HCEC 1CT (cell line): ENCODE results near the gene RCC2.
A peak's percentile ranks its signal among the peaks of the same experiment; 100 is the strongest.

Source experiments
- DNase-seq: peaks from one replicate; pipeline ENCODE4 v3.0.0-alpha.2; 2017

RCC2 gene

DNA sequence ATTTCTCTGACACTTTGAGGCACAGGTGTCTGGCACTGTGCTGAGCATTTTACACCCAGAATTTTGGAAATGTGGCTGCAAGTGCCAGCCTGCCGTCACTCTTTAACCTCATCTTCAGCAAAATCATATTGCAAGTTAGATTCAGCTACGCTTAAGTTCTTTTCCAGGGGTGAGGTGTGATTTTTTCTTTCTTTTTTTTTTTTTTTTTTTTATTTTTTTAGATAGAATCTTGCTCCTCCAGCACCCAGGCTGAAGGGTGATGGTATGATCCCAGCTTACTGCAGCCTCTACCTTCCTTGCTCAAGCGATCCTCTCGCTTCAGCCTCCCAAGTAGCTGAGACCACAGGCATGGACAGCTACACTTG lies 2.5 kb upstream of the RCC2 start:
- no peak for DNase-seq

DNA sequence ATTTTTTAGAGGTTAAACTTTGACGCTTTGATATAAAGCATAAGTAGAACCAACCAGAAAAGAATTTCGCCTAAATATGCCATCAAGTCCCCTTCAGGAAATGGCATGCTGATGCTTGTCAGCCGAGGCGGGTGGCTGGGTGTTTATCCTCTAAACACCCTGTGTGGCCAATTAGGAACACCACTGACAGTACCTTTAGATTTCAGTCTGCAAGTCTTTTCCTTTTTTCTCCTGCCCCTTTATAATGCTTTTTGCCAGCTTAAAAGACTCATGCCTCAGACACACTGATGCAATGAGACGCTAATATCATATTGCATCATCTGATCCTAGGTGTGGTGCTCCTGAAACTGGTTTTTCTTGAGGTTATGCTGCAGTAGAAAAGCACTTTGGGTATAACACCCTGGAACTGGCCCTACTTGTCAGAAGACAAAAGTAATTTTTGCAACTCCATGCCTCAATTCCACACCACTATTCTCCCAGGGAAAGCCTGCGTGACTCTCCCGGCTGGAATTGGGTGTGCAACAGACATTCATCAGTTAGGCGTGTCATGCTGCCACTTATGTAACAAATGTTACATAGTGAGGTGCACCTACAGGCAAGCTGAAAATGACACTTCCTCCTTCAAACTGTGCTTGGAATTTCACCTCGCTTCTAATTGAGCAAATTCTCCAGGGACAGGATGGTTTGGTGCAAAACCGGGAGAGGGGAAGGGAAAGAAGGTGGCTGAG lies 2.0 kb upstream of the RCC2 start:
- peak; percentile 17 for DNase-seq

DNA sequence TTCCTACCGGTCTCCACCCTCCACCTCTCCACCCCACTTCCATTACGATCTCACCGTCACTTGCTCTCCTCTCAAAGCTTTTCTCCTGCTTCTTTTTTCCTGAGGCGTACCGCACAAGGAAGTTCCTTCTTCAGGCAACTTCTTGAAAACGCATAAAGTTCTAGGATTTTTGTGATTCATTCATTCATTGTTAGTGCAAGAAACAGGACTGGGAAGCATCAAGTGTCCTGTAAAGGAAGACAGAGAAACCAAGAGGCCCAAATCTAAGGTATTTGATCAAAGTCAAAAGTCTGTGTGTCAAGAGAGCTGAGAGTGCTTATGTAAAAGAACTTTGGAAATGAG lies 1.3 kb upstream of the RCC2 start:
- DNase-seq = no peak

DNA sequence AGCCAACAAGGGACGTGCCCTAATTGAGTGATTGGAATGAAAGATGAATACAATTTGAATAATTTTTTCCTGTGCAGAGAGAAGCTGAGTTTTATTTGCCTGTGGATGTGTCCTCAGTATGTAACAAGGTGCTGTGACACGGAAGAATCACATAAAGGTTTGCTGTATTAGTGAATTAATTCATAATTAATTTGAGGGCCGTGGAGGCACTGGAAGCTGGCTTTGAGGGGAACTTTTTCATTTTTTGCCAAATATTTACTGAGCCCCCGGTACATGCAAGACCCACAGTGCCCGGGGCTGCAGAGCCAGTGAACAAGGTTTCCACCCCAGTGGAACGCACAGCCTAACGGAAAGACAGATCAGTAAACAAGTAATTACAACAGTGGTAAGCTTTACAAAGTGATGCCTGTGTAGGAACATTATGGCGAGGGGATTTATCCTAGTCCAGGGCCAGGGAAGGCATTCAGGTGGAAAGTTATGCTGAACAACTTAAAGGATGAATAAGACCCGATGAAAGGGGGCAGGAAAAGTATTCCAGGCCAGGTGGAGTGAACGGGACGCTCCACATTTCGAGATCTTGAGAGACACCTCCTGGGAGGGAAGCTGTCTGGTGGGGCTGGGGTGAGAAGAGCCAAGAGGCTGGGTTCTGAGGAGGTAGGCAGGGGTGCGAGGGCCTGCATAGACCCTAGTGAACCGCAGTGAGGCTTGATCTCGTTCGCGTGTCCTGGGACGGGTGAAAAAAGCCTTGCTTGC lies 773 bp upstream of the RCC2 start:
- DNase-seq = no peak

DNA sequence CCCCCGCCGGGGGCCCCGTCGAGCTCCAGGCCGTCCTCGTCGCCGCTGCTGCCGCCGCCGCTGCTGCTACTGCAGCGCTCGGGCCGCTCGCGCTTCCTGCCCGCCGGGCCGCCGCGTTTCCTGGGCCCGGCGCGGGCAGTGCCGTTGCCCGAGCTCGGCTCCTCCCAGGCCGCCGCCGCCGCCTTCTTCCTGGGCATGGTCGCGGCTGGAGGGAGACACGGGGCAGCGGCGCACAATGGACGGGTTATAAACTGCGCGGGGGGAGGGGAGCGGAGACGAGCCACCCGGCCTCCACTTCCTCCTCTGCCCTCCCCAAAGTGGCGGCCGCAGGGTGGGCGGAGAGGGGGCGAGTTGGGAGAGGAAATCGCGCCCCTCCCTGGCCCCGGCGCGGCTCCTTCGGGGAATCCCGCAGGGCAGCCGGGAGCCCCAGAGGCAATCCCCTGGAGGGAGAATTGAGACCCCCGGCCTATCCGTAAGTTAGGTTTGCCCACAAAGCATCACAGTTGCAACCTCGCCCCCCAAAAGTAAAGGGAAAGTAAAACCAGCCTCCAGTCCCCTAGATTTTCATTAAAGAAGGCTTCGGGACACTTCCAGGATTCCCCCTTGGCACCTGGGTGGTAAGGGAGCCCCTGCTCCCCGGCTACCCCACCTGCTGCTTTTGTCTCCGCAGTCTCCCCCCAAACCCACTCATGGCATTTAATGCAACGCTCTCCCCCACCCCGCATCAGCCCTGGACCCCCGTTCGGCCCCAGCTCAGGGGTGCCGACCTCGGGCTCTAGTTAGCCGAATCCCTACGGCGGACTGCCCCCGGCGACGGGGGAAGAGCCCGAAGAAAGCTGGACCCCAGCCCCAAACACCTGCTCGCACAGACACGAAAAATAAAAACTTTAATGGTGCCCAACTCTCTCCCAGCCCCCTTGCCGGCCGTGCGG lies 893 bp downstream of the RCC2 start:
- peak; percentile 56 for DNase-seq

DNA sequence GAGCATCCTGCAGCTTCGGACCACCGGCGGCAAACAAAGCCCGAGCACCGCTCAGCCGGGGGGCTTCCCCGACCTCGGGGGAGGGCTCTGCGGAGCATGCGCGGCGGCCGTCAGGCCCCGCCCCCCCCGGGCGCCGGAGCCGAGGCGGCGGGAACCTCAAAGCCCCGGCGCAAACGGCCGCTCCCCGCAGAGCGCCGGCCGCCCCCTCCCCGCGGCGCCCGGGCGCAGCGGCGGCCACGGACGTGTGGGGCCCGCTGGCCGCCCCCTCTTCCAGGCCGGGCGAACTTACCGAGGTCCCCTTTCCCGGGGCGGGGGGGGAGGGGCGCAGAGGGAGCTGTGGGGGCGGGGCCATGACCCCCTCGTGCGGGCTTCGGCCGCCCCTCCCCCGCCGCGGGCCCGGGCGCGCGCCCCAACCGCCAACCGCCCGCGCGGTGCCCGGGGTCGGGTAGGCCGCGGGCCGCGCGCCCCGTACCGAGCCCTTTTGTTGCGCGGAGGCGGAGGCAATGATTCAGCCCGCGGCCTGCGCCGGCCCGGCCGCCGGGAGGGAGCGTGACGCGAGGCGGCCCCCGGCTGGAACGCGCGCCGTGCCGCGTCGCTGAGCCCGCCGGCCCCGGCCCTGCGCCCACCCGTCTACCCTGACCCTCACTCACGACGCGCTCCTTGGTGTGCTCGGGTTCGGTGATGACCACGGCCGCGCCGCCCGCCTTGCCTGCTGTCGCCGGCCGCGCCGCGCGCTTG lies 1.7 kb downstream of the RCC2 start:
- DNase-seq = peak; percentile 42

DNA sequence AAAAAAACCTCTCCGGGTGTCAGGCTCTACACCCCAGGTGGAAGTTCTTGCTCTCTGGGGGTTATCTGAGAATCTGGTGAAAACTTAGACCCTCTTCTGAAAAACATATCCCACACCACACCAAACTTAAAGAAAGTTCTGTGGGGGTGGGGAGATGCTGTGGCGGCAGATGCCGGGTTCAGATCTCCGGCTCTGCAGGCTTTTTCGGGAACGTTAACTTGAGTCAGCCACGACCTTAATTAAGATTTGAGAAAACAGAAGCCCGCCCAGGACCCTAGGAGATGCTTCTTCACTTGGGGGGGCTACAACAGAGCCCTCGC lies 2.3 kb downstream of the RCC2 start:
- DNase-seq = peak; percentile 6

DNA sequence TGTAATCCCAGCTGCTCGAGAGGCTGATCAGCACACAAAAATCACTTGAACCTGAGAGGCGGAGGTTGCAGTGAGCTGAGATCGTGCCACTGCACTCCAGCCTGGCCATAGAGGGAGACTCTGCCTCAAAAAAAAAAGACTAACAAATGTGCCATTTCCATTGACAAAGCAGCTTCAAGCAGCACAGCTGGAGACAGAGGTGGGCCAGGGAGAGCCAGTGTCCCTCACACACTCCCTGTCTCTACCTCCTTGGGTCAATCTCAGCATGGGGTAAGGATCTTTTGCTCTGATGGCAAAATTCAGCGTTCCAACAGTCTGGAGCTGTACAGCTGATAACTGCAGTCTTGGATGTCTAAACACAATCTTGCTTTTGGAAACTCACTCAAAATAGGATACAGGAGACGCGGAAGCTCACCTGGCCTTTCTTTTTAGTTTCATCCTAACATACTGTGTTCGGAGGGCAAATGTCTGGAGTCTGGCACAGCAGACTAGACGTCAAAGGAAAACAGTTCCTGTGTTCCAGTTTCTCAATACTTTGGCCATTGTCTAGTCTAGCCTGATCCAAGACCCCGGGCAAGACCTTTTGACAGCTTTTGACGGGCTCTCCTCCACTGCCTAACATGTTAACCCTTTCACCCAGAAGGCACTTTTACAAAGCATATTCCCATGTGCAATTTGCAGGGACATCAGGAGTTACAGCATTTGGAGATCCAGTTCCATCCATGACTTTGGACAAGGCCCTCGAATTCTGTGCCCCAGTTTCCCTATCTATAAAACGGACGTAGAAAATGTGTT lies 2.9 kb downstream of the RCC2 start:
- DNase-seq = no peak

DNA sequence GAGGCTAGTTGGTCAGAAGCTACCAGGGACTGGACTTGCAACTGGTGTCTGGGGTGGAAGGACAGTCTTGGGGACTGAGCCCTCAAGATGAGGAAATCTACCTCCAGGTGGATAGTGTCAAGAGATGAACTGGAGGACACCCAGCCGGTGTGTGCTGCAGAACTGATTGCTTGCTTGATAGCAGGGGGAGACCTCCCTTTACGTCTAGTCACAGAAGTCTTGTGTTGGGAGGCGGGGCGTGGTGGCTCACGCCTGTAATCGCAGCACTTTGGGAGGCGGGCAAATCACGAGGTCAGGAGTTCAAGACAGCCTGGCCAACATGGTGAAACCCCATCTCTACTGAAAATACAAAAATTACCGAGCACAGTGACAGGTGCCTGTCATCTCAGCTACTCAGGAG lies 4.9 kb downstream of the RCC2 start:
- no peak for DNase-seq

DNA sequence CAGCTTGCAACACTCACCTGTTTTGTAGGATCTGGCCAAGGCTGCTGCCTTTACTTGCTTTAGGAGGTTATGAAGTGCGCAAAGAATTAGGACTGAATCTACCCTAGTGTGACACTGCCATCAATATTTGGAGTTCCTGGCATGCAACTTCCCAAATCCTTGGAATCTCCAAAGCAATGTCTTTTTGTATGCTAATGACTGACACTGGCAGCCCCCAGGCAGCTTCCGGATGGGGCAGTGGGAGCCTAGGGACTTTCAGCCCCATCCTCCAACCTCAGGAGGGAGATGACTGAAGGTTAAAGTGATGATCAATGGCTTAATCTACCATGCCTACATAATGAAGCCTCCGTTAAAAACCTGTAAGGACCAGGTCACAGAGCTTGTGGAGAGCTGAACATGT lies 5.5 kb downstream of the RCC2 start:
- no peak for DNase-seq

DNA sequence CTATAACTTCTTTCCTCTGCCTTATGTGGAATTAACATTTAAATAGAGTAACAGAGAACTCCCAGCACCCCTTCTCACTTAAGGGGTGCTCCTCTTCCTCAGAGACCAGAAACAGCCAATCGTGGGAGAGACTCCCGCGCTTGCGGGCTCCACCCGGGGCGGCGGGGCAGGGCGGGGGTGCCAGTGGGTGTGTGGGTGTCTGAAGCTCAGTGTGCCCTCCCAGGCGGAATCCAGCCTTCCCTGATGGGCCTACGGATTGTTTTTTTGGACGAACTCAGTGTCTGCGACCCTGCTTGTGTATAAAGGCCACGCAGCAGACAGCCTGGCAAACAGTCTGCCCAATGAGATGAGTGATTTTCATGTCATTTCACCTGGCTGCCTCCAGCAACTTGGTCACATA lies 6.2 kb downstream of the RCC2 start:
- DNase-seq = no peak

DNA sequence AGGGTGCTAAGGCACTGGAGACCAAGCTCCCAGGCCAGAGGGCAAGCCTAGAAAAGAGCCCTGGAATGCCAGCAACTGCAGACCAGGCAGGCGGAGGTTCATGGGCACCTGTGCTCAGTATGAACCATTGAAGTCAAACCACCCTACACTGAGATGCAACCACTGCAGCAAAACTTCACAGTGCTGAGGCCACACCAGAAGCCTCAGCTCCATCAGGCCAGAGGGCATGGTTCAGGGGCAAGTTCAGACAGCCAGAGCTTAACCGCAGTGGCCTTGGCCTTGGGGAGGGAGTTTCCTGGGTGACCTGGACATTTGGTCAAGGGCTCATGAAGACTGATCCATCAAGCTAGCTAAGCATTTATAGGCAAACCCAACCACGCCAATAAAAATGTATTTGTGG lies 7.1 kb downstream of the RCC2 start:
- no peak for DNase-seq

DNA sequence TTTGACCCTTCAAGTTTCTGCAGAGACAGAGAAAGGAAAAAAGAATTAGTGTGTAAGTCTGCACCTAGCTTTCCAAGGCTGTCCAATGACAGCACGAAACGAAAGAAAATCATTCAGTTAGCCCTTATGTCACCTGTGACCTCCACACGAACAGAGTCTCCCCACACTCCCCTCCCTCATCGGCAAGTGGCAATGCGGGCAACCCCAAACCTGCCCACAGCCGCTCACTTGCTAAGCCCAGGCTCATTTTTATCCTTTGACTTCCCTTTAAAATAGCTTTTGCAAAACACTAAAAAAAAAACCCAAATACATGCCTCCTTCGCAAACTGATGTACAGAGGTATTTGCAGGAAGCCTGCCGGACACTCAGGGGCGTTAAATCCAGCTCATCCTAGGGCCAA lies 10.3 kb downstream of the RCC2 start:
- DNase-seq = no peak

DNA sequence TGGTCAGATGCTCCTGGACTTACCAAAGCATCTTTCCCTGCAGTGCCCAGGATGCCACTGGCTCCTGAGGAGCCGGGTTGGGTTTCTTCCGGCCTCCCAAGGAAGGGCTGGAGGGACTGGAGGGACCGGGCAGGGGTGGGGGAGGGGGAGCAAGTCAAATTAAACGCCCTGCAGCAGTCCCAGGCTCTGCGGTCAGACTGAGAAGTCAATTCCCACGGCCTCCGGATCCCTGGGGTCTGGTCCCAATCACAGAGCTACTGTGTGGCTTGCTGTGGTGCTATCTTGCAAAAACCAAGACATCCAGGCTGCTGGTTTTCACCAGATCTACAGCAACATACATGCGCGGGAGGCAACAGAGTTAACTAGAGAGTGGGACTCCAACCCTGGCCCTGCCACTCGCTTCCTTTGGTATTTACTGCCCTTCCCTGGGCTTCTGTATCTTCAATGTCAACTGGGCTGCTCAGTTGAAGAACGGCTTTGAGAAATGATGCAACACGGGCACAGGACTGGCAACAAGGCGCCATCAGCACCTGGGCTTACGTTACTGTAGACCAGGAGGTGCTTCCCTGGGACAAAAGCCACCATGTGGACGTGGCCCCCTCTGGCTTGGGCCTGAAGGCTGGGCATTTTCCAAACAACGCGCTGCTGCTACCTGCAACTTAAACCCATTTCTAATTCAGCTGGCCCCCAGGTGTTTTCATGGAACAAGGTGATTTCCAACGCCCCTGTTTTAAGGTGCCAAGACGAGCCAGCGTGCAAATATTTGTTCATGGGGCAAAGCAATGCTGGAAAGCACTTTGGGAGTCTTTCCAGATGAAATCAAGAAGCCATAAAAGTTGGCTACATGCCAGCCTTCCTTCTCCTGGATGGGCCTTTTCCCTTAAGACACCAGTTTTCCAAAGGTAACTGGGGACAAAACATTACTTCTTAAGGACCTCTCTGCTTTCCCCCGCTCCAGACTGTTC lies 11.5 kb downstream of the RCC2 start:
- DNase-seq = no peak

DNA sequence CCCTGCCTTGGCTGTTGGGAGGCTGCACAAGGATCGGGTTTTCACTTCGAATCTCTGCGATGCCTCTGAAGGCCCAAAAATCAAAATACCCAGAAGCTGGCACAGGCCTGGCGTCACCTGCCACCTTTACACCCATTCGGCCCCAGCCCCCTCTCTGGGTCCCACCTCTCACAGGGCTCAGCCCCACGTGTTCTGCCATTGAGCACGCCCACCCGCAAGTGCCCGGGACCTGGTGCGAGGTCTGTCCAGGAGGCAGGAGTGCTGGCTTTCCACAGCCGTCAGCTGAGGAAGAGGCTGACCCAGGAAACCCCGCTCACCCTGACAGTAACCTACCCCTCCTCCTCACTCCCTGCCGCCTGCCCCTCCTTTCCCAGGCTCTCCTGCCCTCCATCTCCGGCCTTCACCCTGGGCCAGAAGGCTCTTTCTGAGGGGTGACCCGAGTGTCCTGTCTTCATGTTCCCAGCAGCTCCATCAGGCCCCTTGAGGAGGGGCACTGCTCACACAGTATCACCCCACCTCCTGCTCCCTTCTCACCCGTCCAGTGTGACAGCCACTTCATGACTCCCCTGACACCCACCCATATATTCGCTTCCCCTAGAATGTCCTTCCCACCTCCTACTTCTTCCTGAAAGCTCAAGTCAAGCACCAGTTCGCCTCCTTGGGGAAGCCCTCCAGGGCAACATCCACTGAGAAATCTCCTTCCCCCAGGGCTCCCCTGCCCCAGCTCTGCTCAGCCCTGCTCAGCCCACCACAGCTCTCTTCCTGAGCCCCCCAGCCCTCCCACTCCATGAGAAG lies 13.5 kb downstream of the RCC2 start:
- no peak for DNase-seq

DNA sequence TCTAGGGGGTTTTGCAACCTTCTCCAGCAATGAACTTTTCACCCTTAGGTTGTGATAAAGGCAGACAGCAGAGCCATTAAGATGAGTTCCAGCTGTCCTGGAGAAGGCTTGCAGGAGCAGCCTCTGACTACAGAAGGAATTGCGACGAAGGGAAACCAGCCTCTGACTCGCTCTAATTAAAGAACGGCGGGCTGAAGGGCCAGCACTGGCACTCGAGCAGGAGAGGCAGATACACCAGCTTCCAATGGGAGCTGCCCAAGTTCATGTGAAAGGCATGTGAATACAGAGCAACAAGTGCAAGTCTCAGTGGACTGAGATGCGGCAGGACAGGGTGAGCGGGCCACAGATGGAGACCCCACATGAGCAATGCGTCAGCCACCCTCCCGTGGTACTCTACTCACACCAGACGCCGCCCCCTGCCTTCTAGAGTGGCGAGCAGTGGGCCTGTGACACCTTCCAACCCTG lies 15.7 kb downstream of the RCC2 start:
- no peak for DNase-seq

DNA sequence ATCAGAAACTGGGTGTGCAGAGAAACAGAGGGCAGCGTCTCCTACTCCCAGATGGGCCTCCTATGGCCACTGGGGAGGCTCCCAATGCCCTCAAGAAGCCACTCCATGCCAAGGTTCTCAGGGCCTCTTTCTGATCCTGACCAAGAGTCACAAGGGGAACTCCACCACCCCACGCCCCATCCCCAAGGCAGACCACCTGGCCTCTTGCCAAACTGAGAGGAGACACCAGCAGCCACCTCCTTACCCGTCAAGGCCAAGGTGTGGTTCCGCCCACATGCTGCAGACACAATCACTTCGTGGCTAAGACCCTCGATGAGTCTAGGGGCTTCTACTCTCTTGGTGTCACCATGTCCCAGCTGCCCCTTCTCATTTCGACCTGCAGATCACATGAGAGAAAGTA lies 17.0 kb downstream of the RCC2 start:
- DNase-seq = no peak

DNA sequence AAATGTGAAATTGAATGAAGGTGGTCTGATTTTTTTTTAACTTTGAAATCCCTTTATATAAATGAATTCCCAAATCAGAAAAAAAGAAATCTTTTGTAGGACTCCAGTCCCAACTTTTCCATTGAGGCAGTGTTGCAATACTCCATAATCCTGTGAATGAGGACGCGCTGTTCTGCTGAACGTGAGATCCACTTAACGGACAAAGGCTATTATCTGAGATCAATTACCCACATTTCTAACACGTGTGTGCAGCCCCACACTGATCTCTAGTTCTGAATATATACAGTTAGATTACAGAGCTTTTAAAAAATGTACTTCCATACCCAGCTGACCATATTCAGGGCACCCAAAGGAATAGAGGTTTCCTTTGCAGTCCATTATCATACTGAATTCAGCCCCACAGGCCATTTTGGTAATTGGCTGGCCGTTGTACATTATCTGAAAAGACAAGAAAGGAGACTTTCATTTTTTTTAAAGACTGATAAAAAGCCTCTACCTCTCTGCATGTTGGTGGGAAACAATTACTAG lies 19.0 kb downstream of the RCC2 start:
- DNase-seq = no peak

DNA sequence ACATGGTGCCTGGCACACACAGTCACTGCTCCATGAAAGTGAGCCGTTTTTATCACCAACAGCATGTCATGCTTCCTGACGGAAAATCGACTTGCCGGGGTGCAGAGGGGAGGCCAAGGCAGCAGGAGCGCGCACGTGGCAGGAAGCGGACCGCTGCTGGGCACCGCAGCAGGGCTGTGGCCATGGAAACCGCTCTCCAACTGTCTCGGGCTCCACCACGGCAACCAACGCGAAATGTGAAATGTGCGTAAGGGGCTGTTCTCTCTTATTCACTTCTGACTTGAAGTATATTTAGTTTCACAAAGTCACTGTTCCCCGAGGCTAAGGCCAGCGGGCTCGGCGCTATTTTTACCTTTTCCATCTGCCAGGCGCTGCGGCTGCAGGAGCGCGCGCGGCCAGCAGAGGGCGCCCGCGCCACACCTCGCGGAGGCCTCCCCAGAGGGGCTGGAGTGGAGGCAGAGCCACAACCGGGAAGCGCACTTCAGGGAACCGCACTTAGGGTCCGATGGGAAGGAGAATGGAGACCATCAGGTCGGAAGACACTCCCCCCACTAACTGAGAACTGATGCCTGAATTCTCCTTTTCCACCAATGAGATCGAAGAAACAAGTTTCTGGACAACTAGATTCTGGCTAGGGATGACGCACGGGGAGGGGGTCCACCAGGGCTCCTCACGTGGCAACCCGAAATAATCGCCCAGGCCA lies 19.7 kb downstream of the RCC2 start:
- peak; percentile 3 for DNase-seq
